IMR-90 (cell line): Measurements from ENCODE around the gene SIK3. TPM values are rescaled to one million over a fixed set of nuclear protein-coding genes. Genes with fewer than 3 reads are reported as not detected.

ENCODE experiments used
- ATAC-seq: fragments of 200-7000 bp; cut with Tn5 transposase; 2 replicates; pipeline ENCODE4 v1.9.1; 2020; ENCODE audit warnings: low read depth, mild to moderate bottlenecking, moderate library complexity
- BruUV-seq: library from RNA; stranded (reverse); fragments of 400-500 nt; replicated peaks from 2 replicates; lab custom pipeline; 2021; lab: Mats Ljungman, UMichigan
- CTCF ChIA-PET: fragments of 300-600 bp; formaldehyde crosslinking; extraction: SDS; loops from one replicate; lab custom pipeline; 2021; ENCODE audit warnings: antibody characterized with exemption; lab: Yijun Ruan, JAX
- POLR2A ChIA-PET: fragments of 300-600 bp; sonication (Branson Sonifier 250); formaldehyde crosslinking; loops from one replicate; lab custom pipeline; 2022; ENCODE audit warnings: antibody characterized with exemption; ENCODE audit not compliant: unreplicated experiment; lab: Charles Lee
- DNase-seq: peaks from one replicate; pipeline ENCODE4 v3.0.0; 2013
- H2AFZ ChIP-seq: replicated peaks from 2 replicates; pipeline ENCODE3; 2013; ENCODE audit warnings: low read length, mild to moderate bottlenecking; ENCODE audit not compliant: poor library complexity
- H2AK5ac ChIP-seq: 2 replicates; pipeline ENCODE4 v1.6.1; 2013; ENCODE audit warnings: low read depth, low read length, inconsistent platforms
- H2AK9ac ChIP-seq: replicated peaks from 2 replicates; pipeline ENCODE3; 2013; ENCODE audit warnings: mild to moderate bottlenecking, low read depth, low read length, moderate library complexity; ENCODE audit not compliant: poor library complexity
- H2BK120ac ChIP-seq: 2 replicates; pipeline ENCODE4 v1.6.1; 2013; ENCODE audit warnings: low read depth, low read length, inconsistent platforms
- H2BK15ac ChIP-seq: 3 replicates; pipeline ENCODE4 v1.6.1; 2013; ENCODE audit warnings: low read depth, low read length, inconsistent platforms
- H2BK20ac ChIP-seq: 2 replicates; pipeline ENCODE4 v1.6.1; 2013; ENCODE audit warnings: low read depth, mild to moderate bottlenecking, inconsistent platforms, low read length, moderate library complexity
- H2BK5ac ChIP-seq: 2 replicates; pipeline ENCODE4 v1.6.1; 2013; ENCODE audit warnings: mild to moderate bottlenecking, low read depth, low read length, inconsistent platforms; ENCODE audit not compliant: poor library complexity, severe bottlenecking
- H3K14ac ChIP-seq: replicated peaks from 2 replicates; pipeline ENCODE4 v1.6.1; 2013; ENCODE audit warnings: low read depth, low read length, inconsistent platforms
- H3K18ac ChIP-seq: 2 replicates; pipeline ENCODE4 v1.6.1; 2013; ENCODE audit warnings: low read depth, low read length, control low read depth
- H3K23ac ChIP-seq: 2 replicates; pipeline ENCODE4 v1.6.1; 2013; ENCODE audit warnings: low read depth, low read length, inconsistent platforms
- H3K27ac ChIP-seq: 2 replicates; pipeline ENCODE4 v1.5.1; 2013; ENCODE audit warnings: mild to moderate bottlenecking, control low read depth, low read length; ENCODE audit not compliant: insufficient read depth
- H3K27me3 ChIP-seq: 2 replicates; pipeline ENCODE4 v1.6.1; 2013; ENCODE audit warnings: low read length; ENCODE audit not compliant: control insufficient read depth, insufficient read depth
- H3K36me3 ChIP-seq: 2 replicates; pipeline ENCODE4 v1.6.1; 2013; ENCODE audit warnings: low read length, mixed read lengths; ENCODE audit not compliant: control insufficient read depth, insufficient read depth
- H3K4ac ChIP-seq: 2 replicates; pipeline ENCODE4 v1.6.1; 2013; ENCODE audit warnings: low read depth, low read length, inconsistent platforms
- H3K4me1 ChIP-seq: 2 replicates; pipeline ENCODE4 v1.6.1; 2013; ENCODE audit warnings: low read length, mixed read lengths; ENCODE audit not compliant: control insufficient read depth, insufficient read depth
- H3K4me2 ChIP-seq: 2 replicates; pipeline ENCODE4 v1.6.1; 2013; ENCODE audit warnings: low read depth, mild to moderate bottlenecking, control low read depth, low read length, moderate library complexity
- H3K4me3 ChIP-seq: 2 replicates; pipeline ENCODE4 v1.5.1; 2013; ENCODE audit warnings: low read depth, mild to moderate bottlenecking, control low read depth, low read length, moderate library complexity; ENCODE audit not compliant: insufficient read depth
- H3K56ac ChIP-seq: 2 replicates; pipeline ENCODE4 v1.6.1; 2013; ENCODE audit warnings: low read length, inconsistent platforms; ENCODE audit not compliant: insufficient read depth; ENCODE audit errors: extremely low read depth
- H3K79me1 ChIP-seq, 2 experiments: 2 replicates each; pipeline ENCODE4 v1.6.1; 2013; ENCODE audit warnings: low read length in 2 of 2, inconsistent platforms in 1 of 2, low read depth in 1 of 2
- H3K9ac ChIP-seq: 2 replicates; pipeline ENCODE4 v1.6.1; 2013; ENCODE audit warnings: low read depth, low read length, control low read depth
- H3K9me1 ChIP-seq: 2 replicates; pipeline ENCODE4 v1.6.1; 2013; ENCODE audit warnings: low read length, inconsistent platforms; ENCODE audit not compliant: insufficient read depth
- H3K9me3 ChIP-seq: 2 replicates; pipeline ENCODE4 v1.6.1; 2013; ENCODE audit warnings: low read length; ENCODE audit not compliant: control insufficient read depth, insufficient read depth
- H4K20me1 ChIP-seq: 2 replicates; pipeline ENCODE4 v1.6.1; 2013; ENCODE audit warnings: low read length, inconsistent platforms; ENCODE audit not compliant: insufficient read depth
- H4K5ac ChIP-seq: 2 replicates; pipeline ENCODE4 v1.6.1; 2013; ENCODE audit warnings: mild to moderate bottlenecking, low read depth, low read length, control low read depth
- H4K8ac ChIP-seq, 2 experiments: 2 replicates each; pipeline ENCODE4 v1.6.1; 2013; ENCODE audit warnings: low read depth in 2 of 2, low read length in 2 of 2, control low read depth in 1 of 2, inconsistent platforms in 1 of 2
- H4K91ac ChIP-seq: 2 replicates; pipeline ENCODE4 v1.6.1; 2013; ENCODE audit warnings: low read depth, low read length, inconsistent platforms; ENCODE audit not compliant: insufficient read depth
- BHLHE40 ChIP-seq: fragments of 150-350 bp; IDR thresholded peaks from 2 replicates; pipeline ENCODE4 v1.6.1; 2016; ENCODE audit warnings: mild to moderate bottlenecking, low read depth, low read length
- ELK1 ChIP-seq: fragments of 150-350 bp; IDR thresholded peaks from 2 replicates; pipeline ENCODE4 v1.6.1; 2016; ENCODE audit warnings: low read depth, mild to moderate bottlenecking, low read length, moderate library complexity, borderline replicate concordance
- FOS ChIP-seq: fragments of 150-350 bp; IDR thresholded peaks from 2 replicates; pipeline ENCODE4 v1.6.1; 2016; ENCODE audit warnings: low read depth, low read length
- MAZ ChIP-seq: IDR thresholded peaks from 2 replicates; pipeline ENCODE4 v1.6.1; 2012; ENCODE audit warnings: low read depth, mild to moderate bottlenecking, low read length, improper control_type of control experiment, moderate library complexity, borderline replicate concordance
- NFE2L2 ChIP-seq: fragments of 150-350 bp; IDR thresholded peaks from 2 replicates; pipeline ENCODE4 v1.6.1; 2016; ENCODE audit warnings: low read depth, mild to moderate bottlenecking, low read length
- RFX5 ChIP-seq: IDR thresholded peaks from 2 replicates; pipeline ENCODE4 v1.8.0; 2012; ENCODE audit warnings: low read depth, mild to moderate bottlenecking, low read length, moderate library complexity
- WGBS, 2 experiments: methylation state at CpG; one replicate each; pipeline versions ENCODE4 v1.1.5 to v1.1.7; 2013; ENCODE audit warnings: missing lambda C conversion rate in 2 of 2; ENCODE audit not compliant: insufficient read length in 1 of 2; ENCODE audit errors: extremely low coverage in 2 of 2; 5-methylcytosine and 5-hydroxymethylcytosine counted together
- dilution Hi-C: fragments of 300-500 bp; cut with HindIII; formaldehyde crosslinking; loops from one replicate; pipeline ENCODE4 v1.14.3; 2018; ENCODE audit warnings: low sequenced_read_pairs; ENCODE audit not compliant: unreplicated experiment
- in situ Hi-C: fragments of 300-500 bp; cut with MboI; formaldehyde crosslinking; loops from 3 replicates; pipeline ENCODE4 v1.14.3; 2019; ENCODE audit warnings: low sequenced_read_pairs, inconsistent platforms, mixed read lengths
- intact Hi-C: fragments of 100-400 bp; cut with micrococcal nuclease; formaldehyde crosslinking; loops from 2 replicates; pipeline ENCODE4 v1.10.0; 2022
- polyA plus RNA-seq, 3 experiments: library from polyadenylated mRNA; depleted of rRNA; stranded (reverse); fragments of >200 nt; gene quantifications; 2 replicates each; pipeline ENCODE4 v1.2.3, GENCODE V29; 2012; ENCODE audit warnings: low replicate concordance in 1 of 3
- total RNA-seq: library from RNA; depleted of rRNA; stranded (reverse); fragments of >200 nt; gene quantifications from 2 replicates; pipeline ENCODE4 v1.2.3, GENCODE V29; 2012

SIK3 gene
- total and polyA plus RNA-seq, 2 of the 4 experiments (the other 2 are of a cell fraction) = 8.2 to 9.1 TPM

DNA sequence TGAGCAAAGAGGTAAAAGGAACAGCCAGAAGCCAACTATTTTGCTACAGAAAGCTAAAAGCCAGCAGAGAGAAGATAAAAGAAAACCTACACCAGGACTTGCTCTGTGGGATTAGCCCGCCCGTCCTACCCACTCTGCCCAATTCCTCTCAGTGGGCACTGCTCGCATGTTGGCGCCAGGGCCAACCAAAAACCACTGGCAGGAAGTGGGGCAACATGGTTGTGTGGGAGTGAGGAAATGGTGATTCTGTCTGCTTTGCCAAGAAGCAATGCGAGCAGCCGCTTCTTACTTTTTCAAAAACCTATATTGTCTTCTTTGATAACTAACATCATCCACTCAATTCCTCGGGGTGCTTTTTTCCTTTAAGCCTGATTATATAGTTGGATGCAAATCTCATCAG lies 246.6 kb downstream of the SIK3 start:
- H3K27ac ChIP-seq = no peak overlapping the region
- ATAC-seq = no peak

More for the DNA sequence above, 246.6 kb downstream of the SIK3 start:
- no peak overlapping the region for H2AFZ ChIP-seq
- ChIA-PET POLR2A (no interaction called here), CTCF (interaction anchor here (0.9 to 1.4 kb wide), 2 partner anchors 11 to 29 kb away, joined by 4 read pairs; partner anchors contain the start of gene APOA4)
- TF ChIP-seq BHLHE40 = no peak
- no peak for TF ChIP-seq ELK1
- TF ChIP-seq NFE2L2 = no peak
- no peak for TF ChIP-seq RFX5
- no peak for TF ChIP-seq MAZ
- no peak for TF ChIP-seq FOS
- H2AK5ac ChIP-seq = no peak overlapping the region
- H4K91ac ChIP-seq = no peak overlapping the region
- no peak overlapping the region for H3K18ac ChIP-seq
- intact Hi-C loops = loop anchor here (10.0 kb wide), 1 partner anchor 373 kb away; no protein-coding TSS in a partner anchor
- peaks cover 16% of the 10 kb centered on the region for H3K4me1 ChIP-seq
- no peak for DNase-seq
- no peak overlapping the region for H3K9ac ChIP-seq
- H3K4me2 ChIP-seq = no peak overlapping the region
- peaks cover 6 to 29% of the 10 kb centered on the region in 2 experiments; a peak in 3 of 4 replicates for H3K79me1 ChIP-seq
- H3K27me3 ChIP-seq = no peaks in the 10 kb centered on the region
- H3K56ac ChIP-seq = no peak overlapping the region
- H3K36me3 ChIP-seq = peaks cover 20% of the 10 kb centered on the region
- no peak overlapping the region; the same call in none of the 2 replicates for H2BK20ac ChIP-seq
- H3K9me3 ChIP-seq = no peaks in the 10 kb centered on the region
- H2BK120ac ChIP-seq = no peak overlapping the region
- peak overlapping the region in 1 of 2 experiments; percentile 20; a peak in 1 of 4 replicates for H4K8ac ChIP-seq
- no peak overlapping the region for H4K5ac ChIP-seq
- dilution Hi-C loops = no loop called here
- no peak overlapping the region; the same call in 1 of the 2 replicates for H3K4ac ChIP-seq
- H2BK15ac ChIP-seq = no peak overlapping the region
- peaks cover 23% of the 10 kb centered on the region for H3K9me1 ChIP-seq
- no peak overlapping the region for H3K4me3 ChIP-seq
- no TSS peak for BruUV-seq
- H3K14ac ChIP-seq = no peak overlapping the region
- peaks cover 17% of the 10 kb centered on the region for H4K20me1 ChIP-seq
- H2AK9ac ChIP-seq = no peak overlapping the region
- in situ Hi-C loops = no loop called here
- no CpG with 5 or more reads among the region's 7 CpGs for WGBS, 2 experiments
- H2BK5ac ChIP-seq = no peak overlapping the region
- no peak overlapping the region for H3K23ac ChIP-seq
